Chondrocyte (in vitro differentiated cells): ENCODE results near the gene KIF2A. TPM values are rescaled to one million over a fixed set of nuclear protein-coding genes. Genes with fewer than 3 reads are reported as not detected.
A peak's percentile ranks its signal among the peaks of the same experiment; 100 is the strongest.

ENCODE experiments used
- DNase-seq: peaks from one replicate; pipeline ENCODE4 v3.0.0; 2021; ENCODE audit warnings: mixed read lengths, low spot score
- H3K27ac Mint-ChIP-seq: one replicate; pipeline ENCODE4 v1.8.0; 2021; ENCODE audit warnings: mild to moderate bottlenecking, moderate library complexity, mixed read lengths; ENCODE audit not compliant: unreplicated experiment
- H3K27me3 Mint-ChIP-seq: 2 replicates; pipeline ENCODE4 v1.8.0; 2021; ENCODE audit warnings: low read depth, mixed read lengths
- H3K36me3 Mint-ChIP-seq: 2 replicates; pipeline ENCODE4 v1.8.0; 2021; ENCODE audit warnings: low read depth, mixed read lengths
- H3K4me1 Mint-ChIP-seq: 2 replicates; pipeline ENCODE4 v1.8.0; 2021; ENCODE audit warnings: low read depth, mild to moderate bottlenecking, mixed read lengths
- H3K4me3 Mint-ChIP-seq: one replicate; pipeline ENCODE4 v1.8.0; 2021; ENCODE audit warnings: mild to moderate bottlenecking, moderate library complexity, mixed read lengths; ENCODE audit not compliant: unreplicated experiment
- H3K9me3 Mint-ChIP-seq: 2 replicates; pipeline ENCODE4 v1.8.0; 2021; ENCODE audit warnings: low read depth, mixed read lengths
- CTCF ChIP-seq: fragments of 200-600 bp; sonication (generic); IDR thresholded peaks from 2 replicates; pipeline ENCODE4 v1.5.0; 2021; ENCODE audit warnings: antibody characterized with exemption, mild to moderate bottlenecking, moderate library complexity
- total RNA-seq: library from RNA; stranded (reverse); gene quantifications from 3 replicates; pipeline ENCODE4 v1.2.1, GENCODE V29; 2021

KIF2A gene
- total RNA-seq, 1 donor from 2014 or later = 37.7 TPM

- peaks cover 7% of the 10 kb centered on the region for H3K4me1 Mint-ChIP-seq
- no peak overlapping the region for H3K27ac Mint-ChIP-seq
- no peak for DNase-seq
- H3K36me3 Mint-ChIP-seq = no peaks in the 10 kb centered on the region
- TF ChIP-seq CTCF = no peak
- no peaks in the 10 kb centered on the region for H3K27me3 Mint-ChIP-seq
- no peak overlapping the region for H3K4me3 Mint-ChIP-seq
- H3K9me3 Mint-ChIP-seq = no peaks in the 10 kb centered on the region
Measured at GRCh38 chr5:62340979-62341378, 35.0 kb downstream of the KIF2A start.

- H3K27ac Mint-ChIP-seq = no peak overlapping the region
- no peak overlapping the region for H3K4me3 Mint-ChIP-seq
- peaks cover 4% of the 10 kb centered on the region for H3K4me1 Mint-ChIP-seq
- H3K36me3 Mint-ChIP-seq = no peaks in the 10 kb centered on the region
- no peak for TF ChIP-seq CTCF
- no peaks in the 10 kb centered on the region for H3K27me3 Mint-ChIP-seq
- no peaks in the 10 kb centered on the region for H3K9me3 Mint-ChIP-seq
- peak; percentile 40 for DNase-seq
Measured at GRCh38 chr5:62341783-62342475, 35.9 kb downstream of the KIF2A start.

- H3K4me3 Mint-ChIP-seq = no peak overlapping the region
- H3K9me3 Mint-ChIP-seq = no peaks in the 10 kb centered on the region
- no peak for DNase-seq
- peaks cover 4% of the 10 kb centered on the region for H3K4me1 Mint-ChIP-seq
- H3K27me3 Mint-ChIP-seq = no peaks in the 10 kb centered on the region
- no peaks in the 10 kb centered on the region for H3K36me3 Mint-ChIP-seq
- TF ChIP-seq CTCF = no peak
- H3K27ac Mint-ChIP-seq = no peak overlapping the region
Measured at GRCh38 chr5:62342476-62342837, 36.5 kb downstream of the KIF2A start.

GRCh38 chr5:62343428-62343827 is 37.4 kb downstream of the KIF2A start:
- no peak for TF ChIP-seq CTCF
- Mint-ChIP-seq H3K4me1 (peaks cover 4% of the 10 kb centered on the region), H3K4me3 (no peak overlapping the region), H3K9me3 (no peaks in the 10 kb centered on the region), H3K27me3 (no peaks in the 10 kb centered on the region), H3K36me3 (no peaks in the 10 kb centered on the region), H3K27ac (no peak overlapping the region)
- DNase-seq = no peak

GRCh38 chr5:62346748-62347147 is 40.7 kb downstream of the KIF2A start:
- Mint-ChIP-seq H3K27ac (no peak overlapping the region), H3K36me3 (peaks cover 4% of the 10 kb centered on the region), H3K4me1 (peaks cover under 1% of the 10 kb centered on the region), H3K27me3 (no peaks in the 10 kb centered on the region), H3K9me3 (no peaks in the 10 kb centered on the region), H3K4me3 (no peak overlapping the region)
- no peak for TF ChIP-seq CTCF
- no peak for DNase-seq
